T-helper 22 cell (primary cell): ENCODE data around the gene MEPE.

Experiments used
- DNase-seq: peaks from one replicate; pipeline ENCODE4 v3.0.0-alpha.2; 2020; ENCODE audit warnings: low read depth

Gene MEPE, protein sequence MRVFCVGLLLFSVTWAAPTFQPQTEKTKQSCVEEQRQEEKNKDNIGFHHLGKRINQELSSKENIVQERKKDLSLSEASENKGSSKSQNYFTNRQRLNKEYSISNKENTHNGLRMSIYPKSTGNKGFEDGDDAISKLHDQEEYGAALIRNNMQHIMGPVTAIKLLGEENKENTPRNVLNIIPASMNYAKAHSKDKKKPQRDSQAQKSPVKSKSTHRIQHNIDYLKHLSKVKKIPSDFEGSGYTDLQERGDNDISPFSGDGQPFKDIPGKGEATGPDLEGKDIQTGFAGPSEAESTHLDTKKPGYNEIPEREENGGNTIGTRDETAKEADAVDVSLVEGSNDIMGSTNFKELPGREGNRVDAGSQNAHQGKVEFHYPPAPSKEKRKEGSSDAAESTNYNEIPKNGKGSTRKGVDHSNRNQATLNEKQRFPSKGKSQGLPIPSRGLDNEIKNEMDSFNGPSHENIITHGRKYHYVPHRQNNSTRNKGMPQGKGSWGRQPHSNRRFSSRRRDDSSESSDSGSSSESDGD

DNA sequence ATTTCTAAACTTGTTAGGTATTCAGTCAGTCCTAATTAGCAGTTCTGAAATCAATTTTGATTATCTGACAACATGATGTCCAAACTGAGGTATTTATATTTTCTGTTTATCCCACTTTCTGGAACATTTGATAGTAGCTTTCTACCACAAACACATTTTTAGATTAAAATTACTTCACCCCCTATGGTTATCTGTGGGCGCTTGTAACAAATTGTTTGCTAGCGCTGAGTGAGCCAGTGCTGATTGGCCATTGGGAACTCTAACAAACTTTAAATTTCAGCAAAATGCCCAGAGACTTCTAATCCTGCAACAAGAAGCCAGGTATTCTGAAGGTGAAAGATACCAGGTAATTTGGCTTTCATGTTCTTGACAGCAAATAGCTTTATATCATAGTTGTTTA is at the start of gene MEPE:
MEPE (plus strand) TSS at position 301 of the 400 bp plus-strand sequence. CDS start 1,746 bp downstream, outside the sequence.
- DNase-seq: no peak

DNA sequence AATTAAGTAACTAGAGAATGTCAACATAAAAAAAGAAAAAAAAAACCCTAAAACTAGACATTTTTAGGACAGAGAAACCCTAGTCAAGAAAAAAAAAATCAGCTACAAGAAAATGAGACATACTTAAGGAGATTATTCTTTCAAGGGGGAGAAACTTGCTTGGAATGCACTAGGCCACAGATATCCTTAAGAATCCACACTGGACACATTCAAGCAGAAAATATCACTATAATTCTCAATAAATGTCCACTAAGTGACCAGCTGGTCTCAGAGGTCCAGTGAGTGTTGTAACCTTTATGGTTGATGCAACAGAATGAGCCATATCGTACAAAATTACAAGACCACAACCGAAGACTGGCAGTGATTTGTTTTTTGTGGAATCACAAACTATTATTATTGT is 49.0 kb upstream of the MEPE start:
- no peak for DNase-seq

DNA sequence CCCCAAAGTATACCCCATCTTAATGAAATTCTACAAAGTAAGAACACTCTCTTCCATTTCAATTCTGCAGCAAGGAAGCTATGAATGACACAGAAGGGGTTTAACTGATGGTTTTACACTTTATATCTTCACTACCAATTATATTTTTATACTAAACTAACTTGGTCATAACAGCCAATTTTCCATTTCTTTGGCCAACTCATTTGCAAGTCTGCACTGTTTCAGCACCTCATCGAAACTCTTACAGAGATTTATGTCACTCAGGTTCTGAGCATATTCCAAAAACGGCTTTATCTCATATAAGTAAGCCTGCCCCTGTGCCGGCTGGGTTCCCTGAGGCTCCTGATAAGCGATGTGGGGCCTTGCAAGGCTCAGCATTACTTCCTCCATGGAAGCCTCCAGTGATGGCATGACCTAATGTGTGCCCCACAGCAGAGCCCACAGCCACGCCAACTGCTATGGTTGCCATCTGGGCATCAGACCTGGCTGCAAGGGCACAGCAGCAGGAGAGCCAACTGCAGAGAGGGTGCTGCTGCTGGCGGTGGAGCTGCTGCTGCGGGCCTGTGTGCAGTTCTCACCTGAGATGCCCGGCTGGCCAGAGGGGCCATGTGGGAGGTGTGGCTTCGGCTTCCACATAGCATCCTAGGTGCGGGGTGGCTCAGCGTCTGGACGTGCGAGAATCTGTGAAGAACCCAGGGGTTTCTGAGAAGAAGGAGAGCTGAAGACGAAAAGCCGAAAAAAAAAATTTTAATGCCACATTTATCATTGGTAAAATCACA is 46.8 kb upstream of the MEPE start:
- DNase-seq: no peak

DNA sequence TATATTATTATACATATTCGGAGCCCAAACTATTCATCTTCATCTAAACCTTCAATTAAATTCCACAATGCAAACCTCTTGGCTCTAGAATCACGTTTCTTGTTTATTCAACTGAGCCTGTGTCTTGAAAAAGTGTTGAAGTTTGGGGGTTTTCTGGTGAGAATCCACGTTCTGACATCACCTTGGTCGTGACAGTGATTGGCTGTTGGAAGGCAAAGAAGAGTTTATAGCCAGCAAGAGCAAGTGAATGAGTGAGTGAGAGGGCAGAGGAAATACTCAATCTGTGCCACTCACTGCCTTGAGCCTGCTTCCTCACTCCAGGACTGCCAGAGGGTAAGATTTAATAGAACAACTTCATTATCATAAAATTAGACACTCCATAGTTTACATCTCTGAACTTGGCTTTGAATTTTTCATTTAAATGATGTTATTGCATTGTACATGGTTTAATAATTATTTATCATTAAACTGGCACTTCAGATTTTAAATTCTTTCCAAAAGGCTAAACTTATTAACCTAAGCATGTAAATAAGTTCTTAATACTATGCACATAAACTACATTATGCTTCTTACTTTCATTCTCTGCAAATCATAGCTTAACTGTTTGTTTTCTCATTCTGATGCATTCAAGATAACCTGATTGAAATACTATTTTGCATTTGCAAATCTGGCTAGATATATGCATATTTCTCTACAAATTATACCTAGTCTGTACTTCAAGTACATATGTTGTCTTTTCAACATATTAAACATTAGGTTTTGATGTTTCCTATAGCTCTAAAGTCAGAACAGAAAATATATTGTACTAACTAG is 33.3 kb upstream of the MEPE start, which contains the start of gene IBSP:
IBSP (plus strand) TSS at position 254 of the 813 bp plus-strand sequence. CDS start 2,808 bp downstream, outside the sequence.
- no peak for DNase-seq

DNA sequence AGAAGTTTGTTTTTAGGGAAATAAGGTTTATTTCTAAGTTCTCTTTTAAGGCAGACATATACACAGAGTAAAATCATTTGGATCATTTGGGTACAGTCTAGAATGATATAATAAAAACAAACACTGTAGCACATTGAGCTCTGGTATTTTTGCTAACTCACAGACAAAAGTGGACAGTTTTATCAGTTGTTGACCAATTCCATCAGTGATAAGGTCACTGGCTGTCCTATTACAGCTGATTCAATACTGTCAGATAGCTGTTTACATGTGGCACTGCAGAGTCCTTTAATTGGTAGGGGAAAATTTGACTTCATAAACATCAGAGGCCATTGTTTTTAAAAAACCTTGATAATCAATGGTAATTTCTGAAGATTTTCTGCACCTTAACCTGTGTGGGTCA is 29.9 kb upstream of the MEPE start:
- no peak for DNase-seq

DNA sequence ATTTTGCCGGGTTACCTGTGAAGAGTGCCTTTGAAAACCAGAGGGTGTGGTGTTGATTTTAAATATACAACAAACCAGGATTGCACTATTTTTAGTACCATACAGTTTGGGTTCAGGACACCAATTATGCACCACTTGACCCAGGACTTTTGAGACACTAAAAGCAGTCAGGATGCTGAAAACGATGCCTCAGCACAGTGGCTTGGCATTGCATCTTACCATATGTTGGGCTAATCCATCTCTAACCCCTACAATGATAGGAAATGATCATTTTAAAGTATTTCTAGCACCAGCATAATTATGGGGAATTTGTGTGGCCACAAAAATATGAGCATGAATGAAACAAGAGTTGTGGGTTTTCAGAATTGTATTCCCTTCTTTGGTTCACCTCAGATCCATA is 29.3 kb upstream of the MEPE start:
- no peak for DNase-seq

DNA sequence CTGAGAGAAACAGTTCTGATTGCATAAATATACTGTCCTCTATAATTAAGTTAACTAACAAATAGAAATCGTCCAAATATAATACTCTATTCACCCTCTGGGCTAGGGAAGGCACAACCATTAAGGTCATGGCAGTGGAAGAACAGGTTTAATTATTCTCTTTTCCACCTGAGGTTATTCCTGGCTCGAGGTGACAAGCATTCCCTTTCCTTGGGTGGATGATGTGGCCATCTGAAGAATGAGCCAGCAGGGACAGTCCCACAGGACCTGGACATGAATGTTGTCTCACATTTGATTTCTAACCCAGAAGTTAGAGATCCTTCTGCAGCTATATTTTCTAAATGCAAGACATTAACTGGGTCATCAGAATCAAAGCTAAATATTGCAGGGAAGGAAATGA is 27.9 kb upstream of the MEPE start:
- DNase-seq: no peak

DNA sequence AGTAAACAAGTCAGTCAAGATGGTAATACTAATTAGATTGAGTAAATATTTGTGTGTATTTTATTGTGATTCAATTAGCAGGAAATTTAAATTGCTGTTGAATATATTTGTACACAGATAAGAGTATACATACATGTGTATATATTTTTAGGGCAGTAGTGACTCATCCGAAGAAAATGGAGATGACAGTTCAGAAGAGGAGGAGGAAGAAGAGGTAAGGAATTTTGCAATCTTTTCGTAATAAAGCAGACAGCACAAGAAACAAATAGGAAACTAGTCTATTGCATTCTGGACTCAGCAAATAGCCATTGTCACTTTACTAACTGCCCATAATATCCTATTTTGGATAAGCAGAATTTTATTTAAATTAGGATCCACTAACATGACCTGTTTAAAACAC is 26.8 kb upstream of the MEPE start:
- no peak for DNase-seq

DNA sequence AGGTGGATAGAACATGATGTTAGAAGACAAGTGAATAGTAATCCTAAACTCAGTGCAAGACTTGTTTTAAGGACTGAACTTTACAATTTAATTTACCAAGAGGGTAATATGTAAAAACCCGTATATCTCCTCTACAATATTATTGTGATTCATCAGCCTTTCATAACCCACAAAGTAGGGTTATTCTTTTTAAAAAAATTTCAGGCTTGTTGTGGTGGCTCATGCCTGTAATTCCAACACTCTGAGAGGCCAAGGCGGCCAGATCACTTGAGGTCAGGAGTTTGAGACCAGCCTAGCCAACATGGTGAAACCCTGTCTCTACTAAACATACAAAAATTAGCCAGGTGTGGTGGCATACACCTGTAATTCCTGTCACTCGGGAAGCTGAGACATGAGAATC is 26.2 kb upstream of the MEPE start:
- DNase-seq: no peak

DNA sequence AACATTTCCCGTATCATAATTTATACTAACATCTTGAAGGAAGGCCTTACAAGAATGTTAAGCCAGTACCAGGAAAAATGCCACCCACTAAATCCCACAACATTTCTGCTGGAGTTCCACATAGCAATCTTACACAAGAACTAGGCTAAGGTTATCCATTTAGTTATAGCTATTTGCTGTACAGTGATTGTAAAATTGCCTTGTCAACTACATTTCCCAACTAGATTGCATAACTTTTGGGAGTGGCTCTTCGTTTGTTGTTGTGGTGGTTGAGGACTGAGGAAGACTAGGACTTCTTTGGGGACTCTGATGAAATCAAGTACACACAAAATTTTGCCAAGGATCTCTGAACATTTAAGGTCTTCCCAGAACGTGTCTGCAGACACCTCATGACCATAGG is 25.4 kb upstream of the MEPE start:
- DNase-seq: no peak

DNA sequence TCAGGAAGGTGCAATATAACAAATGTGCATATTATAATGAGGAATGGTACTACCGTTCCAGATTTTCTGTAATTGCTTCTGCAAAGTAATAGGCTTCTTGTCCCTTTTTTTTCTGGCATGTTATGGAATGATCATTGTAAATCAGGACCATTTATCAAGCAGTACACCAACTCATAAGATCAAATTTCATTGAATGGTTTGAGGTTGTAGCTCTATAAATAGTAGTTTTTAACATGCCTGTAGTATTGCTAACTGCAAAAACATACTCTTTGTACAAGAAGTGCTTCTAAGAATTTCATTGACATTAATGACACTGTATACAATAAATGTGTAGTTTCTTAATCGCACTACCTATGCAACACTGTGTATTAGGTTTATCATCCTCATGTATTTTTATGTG is 20.8 kb upstream of the MEPE start:
- no peak for DNase-seq

DNA sequence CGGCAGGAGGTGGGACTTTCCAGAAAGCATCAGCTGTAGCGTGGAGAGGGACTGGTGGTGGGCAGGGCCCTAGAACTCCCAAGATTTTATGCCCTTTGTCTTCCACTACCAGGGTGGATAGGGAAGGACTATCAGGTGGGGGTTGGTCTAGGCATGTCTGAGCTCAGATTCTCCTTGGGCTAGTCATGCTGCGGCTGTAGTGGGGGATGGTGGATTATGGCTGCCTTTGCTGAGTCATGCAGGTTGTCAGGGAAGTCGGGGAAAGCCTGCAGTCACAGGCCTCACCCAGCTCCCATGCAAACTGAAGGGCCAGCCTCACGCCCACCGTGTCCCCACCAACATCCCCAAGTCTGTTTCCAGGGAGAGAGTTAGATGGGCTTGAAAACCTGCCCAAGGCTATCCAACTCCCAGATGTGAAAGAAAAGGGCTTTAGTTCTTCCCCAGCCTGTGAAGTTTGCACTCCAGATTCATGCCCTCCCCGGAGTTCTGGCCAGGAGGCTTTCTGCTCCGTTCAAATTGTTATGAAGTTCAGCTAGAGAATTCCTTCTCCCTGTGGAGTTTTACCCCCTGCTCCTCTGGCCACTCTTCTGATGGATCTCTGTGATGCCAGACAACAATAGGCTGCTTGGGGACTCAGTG is 13.4 kb upstream of the MEPE start:
- DNase-seq: no peak

DNA sequence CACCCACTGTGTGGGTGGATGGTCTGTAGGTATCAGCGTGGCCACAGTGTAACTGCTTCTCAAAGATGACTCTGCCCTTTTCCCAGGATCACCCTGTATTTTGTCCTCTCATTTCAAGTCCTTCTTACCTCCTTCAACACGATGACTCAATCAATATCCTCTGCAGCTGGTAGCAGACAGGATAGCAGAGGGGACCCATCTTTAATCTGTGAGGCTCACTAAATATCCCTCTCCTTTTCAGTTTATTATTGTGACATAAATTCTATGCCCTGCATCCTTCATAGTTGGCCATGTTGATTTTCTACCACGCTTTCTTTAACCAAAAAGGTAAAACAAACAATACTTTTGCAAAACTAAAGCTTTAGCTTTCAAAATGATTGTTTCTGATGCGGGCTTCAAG is 9.6 kb upstream of the MEPE start:
- DNase-seq: no peak

DNA sequence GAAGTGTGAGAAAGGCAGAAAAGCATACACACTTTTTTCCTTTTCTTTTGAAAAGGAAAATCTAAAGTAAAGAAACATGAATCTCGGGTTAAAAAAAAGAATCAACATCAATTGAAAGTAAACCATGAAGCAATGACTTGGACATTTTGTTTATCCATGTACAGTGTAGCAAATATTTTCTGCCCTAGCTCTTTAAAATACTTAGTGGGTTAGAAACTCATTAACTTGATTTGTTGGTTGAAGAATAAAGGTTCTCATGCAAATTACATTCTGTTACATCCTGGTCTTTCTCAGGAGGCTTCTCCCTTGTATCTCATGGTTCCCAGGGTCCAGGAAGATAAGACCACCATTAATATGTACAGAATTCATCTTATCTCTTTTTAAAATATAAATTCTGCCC is 9.0 kb upstream of the MEPE start:
- no peak for DNase-seq

DNA sequence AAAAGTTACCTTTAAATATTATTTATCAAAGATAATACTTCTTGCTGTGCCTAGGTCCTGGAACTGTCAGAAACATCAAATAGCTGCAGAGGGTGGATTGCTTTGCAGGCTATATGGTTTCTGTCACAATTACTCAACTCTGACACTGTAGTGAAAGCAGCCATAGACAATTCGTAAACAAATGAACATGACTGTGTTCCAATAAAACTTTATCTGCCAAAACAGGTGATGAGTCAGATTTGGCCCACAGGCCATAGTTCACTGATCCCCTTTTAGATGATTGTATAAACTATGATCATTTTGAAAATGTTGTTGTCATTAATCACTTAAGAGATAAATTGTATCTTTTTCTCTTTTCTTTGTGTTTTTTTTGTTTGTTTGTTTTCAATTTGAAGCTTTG is 8.4 kb upstream of the MEPE start:
- no peak for DNase-seq

DNA sequence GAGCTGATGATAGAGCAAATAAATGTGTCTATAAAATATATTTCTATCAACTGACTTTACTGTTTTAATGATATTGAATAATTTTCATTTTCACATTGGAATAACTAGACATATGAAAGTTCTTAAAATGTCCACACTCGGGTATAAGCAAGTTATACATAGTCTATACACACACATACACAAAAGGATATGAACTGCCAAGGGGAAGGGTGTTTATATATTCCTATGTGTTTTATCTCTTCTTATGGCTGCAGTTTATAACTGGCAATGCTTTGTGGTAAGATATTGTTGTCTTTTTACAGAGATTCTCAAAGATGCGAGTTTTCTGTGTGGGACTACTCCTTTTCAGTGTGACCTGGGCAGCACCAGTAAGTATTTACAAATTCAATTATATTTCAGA is 1.6 kb downstream of the MEPE start:
- no peak for DNase-seq

DNA sequence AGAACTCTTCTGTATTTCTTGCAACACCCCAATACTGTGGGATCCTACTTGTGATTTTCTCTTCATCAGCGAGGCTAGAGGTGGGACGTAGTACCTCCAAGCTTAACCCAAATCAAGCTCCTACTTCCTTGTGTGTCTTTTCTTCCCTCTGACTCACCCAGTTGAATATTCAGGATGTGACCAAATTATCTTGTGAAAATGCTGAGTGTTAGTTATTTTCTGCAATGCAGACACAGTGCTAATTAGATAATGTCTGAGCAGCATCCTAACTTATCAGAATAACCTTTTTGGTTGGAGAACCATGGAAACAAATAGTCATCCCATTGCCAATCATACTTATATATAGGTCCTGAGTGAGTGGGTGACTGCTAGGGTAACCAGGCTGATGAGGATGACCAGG is 2.4 kb downstream of the MEPE start:
- DNase-seq: no peak

DNA sequence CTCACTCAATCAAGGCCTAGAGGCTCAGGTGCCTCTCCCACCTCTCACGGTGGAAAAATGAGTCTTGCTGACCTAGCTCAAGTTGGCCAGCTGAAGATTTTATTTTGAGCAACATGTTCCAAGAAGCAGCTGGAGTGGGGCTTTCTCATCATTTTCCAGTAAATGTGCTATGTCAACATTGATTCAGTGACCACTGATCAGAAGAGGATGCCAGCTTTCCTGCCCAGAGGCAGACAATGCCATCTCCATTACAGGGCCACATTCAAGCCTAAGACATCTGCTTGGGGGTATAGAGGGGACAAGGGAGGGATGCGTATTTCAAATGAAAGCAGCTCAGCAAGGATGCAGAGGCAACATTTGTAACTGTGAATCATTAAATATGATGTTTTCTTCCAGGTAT is 3.0 kb downstream of the MEPE start:
- no peak for DNase-seq

DNA sequence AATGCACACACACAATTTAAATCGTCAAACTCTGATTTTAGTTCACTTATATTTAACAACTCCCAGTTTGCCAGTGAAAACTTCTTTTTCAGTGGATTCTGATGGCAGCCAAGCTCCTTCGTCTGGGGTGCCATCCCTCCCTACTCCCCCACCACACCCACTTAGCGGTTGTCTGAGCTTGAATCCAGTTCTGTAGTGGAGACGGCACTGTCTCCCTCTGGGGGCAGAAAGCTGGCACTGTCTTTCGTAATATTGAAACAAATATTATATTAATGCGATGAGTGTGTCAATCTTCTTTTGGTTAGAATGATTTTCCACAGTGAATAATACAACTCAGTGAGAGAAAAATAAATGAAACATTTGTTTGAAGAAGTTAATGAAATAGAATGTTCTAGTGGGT is 5.4 kb downstream of the MEPE start:
- DNase-seq: no peak

DNA sequence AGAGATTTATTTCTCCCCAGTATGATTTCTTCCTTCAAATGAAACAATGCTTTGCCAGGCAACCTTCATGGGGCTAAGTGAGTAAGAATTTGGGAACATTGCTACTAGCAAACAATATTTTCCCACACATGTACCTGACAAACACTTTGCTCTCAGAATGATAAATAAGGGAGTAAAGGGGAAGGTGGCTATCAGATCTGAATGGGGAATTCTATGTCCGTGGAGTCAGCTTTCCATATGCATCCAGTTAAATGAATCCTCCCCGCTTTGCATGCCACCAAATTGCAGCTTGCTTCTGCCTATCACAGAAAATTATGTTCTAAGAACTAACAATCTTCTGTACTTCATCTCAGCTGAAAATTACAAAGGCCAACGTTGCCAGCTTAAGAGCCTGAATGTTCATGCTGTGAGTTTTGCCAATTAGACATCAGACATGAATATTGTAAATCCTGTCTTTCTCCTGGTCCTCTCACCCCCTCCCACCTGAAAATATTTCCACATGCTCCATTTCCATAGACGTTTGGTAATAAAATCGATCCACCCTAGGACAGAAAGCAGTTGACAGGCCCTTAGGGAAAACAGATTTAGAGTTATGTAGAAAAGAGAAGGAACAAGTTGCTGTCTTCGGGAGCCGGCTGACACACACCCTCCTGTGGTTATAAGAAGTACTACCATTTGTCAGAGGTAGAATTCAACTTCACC is 6.3 kb downstream of the MEPE start:
- DNase-seq: no peak

DNA sequence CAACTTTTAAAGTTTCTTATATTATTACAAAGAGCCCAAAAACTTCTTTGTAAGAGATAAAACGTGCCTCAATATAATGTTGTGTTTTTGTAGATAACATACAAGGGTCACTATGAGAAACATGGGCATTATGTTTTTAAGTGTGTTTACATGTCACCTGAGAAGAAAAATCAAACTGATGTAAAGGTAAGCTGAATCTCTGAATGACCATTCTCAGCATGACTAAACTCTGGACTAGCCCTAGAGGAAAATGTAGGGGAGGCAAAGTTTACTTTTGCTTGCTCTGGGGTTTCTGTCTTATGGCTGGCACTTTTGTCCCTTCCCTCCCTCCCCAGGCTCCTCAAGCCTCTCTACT is 6.8 kb downstream of the MEPE start:
- no peak for DNase-seq
